ENCODE data around the gene ALKBH6. TPM values are rescaled to one million over a fixed set of nuclear protein-coding genes. Genes with fewer than 3 reads are reported as not detected.
"Not testable (repeated sequence)": the region's sequence is repeated elsewhere in the genome, so short reads cannot be mapped to it uniquely, and the experiment has no call there.

Gene ALKBH6
- total RNA-seq, 1 experiment from 2014 or later, result 28.2 TPM

DNA sequence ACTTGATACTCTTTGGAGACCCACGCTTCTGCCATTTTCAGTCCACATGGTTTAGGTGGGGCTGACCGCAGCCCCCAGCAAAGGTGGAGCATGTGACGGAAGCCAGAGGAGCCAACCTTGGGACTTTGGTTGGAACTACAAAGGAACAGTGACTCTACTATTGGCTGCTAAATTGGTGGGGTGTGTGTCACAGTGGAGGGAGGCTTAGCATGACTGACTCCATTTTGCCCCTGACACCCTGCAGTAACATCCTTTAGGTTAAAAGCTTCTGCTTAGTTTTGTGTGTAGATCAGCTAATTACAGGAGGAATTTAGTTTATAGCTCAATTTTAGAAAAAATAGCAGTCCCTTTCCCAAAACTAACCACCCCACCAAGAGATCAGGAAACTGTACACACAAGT lies 12.4 kb downstream of the ALKBH6 start:
- in situ Hi-C loops (cut with HindIII; ENCODE audit: low sequenced_read_pairs), result no loop called here
- DNase-seq (ENCODE audit: low spot score), result no peak

DNA sequence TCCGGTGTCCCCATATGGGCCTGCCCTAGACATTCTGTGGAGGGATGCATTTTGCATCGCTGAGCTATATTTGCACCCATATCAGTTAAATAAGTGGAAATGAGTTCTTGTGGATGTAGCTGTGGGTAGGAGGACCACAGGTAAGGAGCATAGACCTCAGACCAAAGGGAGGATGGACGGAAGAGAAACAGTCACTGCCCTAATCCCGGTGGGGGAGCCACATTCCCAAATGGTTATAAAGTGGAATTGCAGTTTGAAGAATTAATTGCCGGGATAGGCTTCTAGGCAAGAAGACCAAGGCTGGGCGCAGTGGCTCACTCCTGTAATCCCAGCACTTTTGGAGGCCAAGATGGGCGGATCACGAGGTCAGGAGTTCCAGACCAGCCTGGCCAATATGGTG lies 17.2 kb downstream of the ALKBH6 start:
- in situ Hi-C loops (cut with HindIII; ENCODE audit: low sequenced_read_pairs), result no loop called here
- no peak for DNase-seq (ENCODE audit: low spot score)

DNA sequence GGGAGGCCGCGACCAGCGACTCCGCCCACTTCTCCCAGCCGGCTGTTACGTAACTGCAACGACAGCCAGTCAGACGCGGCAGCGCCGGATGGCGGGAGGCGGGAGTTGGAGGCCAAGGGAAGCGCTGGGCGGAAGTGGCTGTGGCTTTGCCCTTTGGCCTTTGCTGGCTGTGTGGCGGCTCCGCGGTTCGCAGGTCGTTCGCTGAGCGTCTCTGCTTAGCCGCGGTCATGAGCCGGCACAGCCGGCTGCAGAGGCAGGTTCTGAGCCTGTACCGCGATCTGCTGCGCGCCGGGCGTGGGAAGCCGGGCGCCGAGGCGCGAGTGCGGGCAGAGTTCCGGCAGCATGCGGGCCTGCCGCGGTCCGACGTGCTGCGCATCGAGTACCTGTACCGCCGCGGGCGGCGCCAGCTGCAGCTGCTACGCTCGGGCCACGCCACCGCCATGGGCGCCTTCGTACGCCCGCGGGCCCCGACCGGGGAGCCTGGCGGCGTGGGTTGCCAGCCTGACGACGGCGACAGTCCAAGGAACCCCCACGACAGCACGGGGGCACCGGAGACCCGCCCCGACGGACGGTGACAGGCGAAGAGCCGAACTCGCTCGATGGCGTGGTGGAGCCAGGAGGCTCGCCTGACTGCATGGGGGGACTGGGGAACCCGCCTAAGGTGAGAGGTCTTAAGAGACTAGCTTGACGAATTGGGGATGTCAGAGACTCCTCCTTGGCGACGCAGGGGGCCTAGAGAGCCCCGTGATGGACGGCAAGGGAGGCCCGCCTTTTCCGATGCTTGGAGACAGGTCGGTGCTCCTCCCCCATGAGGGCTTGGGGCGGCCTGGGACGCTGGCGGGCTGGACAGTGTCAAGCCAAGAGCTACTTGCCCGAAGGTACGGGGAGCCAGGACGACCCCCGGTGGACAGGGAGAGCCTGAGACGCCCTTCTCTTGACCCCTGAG lies 18.7 kb downstream of the ALKBH6 start, which contains the start of gene SDHAF1:
SDHAF1 (plus strand) TSS at position 141 of the 946 bp plus-strand sequence; CDS start at position 228, 87 bp downstream.
- in situ Hi-C loops (cut with HindIII; ENCODE audit: low sequenced_read_pairs), result no loop called here
- peak; percentile 97 for DNase-seq (ENCODE audit: low spot score)

DNA sequence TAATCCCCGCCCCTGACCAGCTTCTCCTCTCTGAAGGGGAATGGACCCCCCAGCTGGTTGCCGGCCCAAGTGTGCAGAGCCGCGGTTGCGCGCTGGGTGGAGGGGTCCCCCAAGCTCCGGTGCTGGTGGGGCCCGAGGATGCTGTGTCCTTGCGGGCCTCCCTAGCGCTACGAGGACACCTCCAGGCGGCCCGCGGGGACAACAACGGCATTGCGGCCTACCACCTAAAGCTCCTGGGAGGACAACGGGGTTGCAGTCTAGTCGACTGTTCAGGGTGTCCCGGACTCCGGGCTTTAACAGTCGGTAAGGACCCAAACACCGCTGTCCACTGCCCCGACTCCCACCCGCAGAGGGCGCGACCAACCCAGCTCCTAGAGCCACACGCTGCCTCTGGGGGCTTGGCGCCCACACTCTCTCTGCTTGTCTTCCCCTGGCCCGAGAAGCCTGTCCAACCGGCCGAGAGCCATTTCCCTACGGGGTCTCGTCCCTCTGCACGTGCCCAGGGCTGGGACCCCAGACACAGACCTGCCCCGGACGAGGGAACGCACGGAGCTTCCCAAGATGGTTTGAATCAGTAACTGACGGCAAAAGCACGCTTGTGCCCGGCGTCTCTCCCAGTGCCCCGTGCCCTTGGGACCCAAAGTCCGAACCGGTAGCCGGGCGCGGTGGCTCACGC lies 20.0 kb downstream of the ALKBH6 start:
- in situ Hi-C loops (cut with HindIII; ENCODE audit: low sequenced_read_pairs), result no loop called here
- peak; percentile 37 for DNase-seq (ENCODE audit: low spot score)

DNA sequence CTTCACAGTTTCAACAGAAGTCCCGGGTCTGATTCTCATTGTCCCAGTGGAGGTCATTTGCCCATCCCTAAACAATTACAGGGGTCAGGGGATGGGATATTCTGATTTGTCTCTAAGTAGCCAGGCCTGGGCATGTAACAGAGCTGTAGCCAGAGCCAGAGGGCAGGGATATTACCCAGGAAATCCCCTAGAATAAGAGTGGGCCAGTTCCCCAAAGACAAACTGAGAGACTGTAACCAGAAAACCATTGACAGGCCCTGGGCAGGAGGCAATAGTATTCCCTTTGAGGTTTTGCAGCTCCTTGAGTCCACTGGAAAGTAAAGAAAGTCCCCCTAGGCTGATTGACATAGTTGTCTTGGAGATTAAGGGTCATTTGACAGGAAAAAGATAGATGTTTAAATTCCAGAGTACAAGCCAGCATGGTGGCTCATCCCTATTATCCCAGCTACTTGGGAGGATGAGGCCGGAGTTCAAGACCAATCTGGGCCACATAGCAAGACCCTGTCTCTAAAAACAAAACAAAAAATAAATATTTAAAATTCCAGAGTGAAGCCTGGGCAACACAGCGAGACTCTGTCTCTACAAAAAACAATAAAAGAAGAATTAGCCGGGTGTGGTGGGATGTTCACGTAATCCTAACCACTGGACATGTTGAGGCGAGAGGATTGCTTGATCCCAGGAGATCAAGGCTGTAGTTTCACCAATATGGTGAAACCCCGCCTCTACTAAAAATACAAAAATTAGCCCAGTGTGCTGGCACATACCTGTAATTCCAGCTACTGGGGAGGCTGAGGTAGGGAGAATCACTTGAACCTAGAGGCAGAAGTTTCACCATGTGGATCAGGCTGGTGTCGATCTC lies 20.9 kb downstream of the ALKBH6 start:
- no peak for DNase-seq (ENCODE audit: low spot score)
- in situ Hi-C loops (cut with HindIII; ENCODE audit: low sequenced_read_pairs), result no loop called here

DNA sequence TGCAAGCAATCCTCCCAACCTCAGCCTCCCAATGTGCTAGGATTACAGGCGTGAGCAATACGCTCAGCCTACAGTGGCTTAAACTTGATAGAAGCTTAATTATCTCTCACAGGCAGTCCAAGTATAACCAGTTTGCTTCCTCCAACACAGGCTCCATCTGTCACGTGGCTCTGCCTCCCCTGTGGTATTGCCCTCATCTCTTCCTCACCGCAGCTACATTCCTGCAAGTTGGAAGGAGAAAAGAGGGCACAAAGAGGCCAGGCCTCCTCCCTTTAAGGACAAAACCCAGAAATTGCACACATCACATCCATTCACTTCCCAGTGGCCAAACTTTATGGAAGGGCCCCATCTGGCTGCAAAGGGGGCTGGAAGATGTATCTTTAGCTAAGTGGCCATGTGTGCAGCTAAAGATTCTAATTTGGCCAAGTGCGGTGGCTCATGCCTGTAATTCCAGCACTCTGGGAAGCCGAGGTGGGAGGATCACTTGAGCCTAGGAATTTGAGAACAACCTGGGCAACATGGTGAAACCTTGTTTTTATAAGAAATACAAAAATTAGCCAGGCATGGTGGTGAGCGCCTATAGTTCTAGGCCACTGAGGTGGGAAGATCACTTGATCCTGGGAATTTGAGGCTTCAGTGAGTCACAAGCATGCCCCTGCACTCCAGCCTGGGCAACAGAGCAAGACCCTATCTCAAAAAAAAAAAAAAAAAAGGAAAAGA lies 22.1 kb downstream of the ALKBH6 start:
- in situ Hi-C loops (cut with HindIII; ENCODE audit: low sequenced_read_pairs), result no loop called here
- no peak for DNase-seq (ENCODE audit: low spot score)

DNA sequence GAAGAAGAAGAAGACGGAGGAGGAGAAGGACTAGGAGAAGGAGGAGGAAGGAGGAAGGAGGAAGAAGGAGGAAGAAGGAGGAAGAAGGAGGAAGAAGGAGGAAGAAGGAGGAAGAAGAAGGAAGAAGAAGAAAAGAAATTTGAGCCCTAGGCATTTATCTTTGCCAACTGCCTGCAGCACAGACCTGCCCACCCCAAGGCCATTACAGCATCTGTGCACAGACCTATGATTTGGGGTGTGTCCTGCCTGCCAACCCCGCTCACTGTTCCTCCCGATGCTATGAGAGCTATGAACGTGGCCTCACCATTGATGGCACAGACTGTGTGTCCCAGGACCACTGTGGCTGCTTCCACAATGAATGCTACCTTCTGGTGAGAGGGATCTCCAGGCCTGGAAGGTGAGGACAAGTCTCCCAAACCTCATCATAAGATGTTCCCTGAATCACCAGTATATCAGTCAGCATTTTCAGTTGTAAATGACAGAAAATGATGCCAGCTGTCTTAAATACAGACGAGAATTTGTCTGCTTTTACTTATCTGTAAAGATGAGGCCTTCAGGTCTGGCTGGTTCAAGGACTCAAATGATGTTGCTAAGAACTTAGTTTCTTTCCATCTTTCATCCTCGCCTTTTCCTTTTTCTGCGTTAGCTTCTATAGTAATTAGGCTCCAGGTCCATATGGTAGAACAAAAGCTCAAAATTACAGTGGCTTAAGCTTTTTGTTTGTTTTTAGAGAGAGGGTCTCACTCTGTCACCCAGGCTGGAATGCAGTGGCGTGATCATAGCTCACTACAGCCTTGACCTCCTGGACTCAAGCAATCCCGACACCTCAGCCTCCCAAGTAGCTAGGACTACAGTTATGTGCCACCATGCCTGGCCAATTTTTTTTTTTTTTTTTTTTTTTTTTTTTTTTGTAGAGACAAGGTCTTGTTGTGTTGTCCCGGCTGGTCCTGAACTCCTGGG lies 23.0 kb downstream of the ALKBH6 start:
- in situ Hi-C loops (cut with HindIII; ENCODE audit: low sequenced_read_pairs), result no loop called here
- DNase-seq (ENCODE audit: low spot score), result no peak

DNA sequence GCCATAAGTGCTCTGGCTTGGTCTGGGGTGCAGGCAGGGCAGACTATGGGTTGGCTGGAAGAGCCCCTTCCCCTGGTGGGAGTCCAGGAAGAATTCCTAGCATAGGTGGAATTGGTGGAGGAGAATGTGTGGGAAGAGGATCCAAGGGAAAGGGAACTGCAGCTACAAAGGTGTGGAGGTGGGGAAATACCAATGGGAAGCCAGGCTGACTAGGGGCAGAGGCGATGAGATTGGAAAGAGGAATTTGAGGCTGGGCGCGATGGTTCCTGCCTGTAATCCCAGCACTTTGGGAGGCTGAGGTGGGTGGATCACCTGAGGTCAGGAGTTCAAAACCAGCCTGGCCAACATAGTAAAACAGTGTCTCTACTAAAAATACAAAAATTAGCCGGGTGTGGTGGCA lies 23.9 kb downstream of the ALKBH6 start:
- DNase-seq (ENCODE audit: low spot score), result no peak
- in situ Hi-C loops (cut with HindIII; ENCODE audit: low sequenced_read_pairs), result no loop called here

DNA sequence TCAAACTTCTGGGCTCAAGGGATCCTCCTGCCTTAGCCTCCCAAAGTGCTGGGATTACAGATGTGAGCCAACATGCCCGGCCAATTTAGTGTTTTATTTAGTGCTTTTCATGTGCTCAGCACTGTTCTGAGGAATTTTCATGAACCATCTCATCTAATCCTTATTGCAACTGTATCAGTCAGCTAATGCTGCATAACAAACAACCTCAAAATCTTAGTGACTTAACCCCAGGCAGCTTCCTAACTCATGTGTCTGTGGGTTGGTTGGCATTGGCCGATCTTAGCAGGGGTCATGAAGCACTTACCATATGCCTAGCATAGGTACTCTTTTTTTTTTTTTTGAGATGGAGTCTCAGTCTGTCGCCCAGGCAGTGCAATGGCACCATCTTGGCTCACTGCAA lies 25.2 kb downstream of the ALKBH6 start:
- DNase-seq (ENCODE audit: low spot score), result no peak
- in situ Hi-C loops (cut with HindIII; ENCODE audit: low sequenced_read_pairs), result no loop called here

DNA sequence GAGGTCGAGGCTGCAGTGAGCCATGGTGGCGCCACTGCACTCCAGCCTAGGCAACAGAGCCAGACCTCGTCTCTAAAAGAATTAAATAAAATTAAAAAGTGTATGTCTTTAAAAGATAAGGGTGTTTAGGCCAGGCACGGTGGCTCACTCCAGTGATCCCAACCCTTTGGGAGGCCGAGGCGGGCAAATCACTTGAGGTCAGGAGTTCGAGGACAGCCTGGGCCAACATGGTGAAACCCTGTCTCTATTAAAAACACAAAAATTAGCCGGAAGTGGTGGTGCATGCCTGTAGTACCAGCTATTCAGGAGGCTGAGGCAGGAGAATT lies 26.5 kb downstream of the ALKBH6 start:
- in situ Hi-C loops (cut with HindIII; ENCODE audit: low sequenced_read_pairs), result no loop called here
- DNase-seq (ENCODE audit: low spot score), result no peak

DNA sequence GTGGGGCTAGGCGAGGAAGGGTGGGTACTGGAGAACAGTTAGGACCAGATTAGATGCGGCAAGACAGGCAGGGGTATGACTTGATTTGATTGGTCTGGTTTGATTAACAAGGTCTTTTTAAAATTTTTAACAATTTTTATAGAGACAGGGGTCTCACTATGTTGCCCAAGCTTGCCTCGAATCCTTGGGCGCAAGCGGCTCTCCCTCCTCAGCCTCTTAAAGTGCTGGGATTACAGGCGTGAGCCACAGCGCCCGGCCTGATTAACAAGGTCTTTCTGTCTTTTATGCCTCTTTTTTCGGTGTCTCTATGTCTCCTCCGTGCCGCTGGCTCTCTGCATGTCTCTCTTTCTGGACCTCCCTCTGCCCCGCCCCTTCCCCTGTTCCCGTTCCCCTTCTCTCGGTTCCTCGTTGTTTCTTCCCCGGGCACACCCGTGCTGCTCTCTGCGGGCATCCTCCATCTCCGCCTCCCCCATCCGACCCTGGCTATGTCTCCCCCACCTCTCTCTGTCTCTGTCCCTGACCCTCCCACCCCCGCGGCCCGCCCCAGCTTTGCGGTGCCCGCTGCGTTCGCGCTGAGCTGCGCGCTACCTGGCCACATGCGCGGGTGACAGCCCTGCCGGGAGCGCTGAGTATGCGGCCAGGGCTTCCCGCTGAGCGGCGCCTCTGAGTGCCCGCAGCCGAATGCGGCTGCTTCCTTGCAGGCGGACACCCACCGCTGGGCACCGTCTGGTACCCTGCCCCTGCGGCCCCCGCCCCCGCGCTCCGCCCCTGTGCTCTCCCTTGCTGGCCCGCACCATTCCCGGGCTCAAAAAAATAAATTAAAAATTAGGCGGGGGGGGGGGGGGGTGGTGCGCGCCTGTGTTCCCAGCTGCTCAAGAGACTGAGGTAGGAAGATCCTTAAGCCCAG lies 27.1 kb downstream of the ALKBH6 start:
- in situ Hi-C loops (cut with HindIII; ENCODE audit: low sequenced_read_pairs), result no loop called here
- DNase-seq (ENCODE audit: low spot score), result peak; percentile 73

DNA sequence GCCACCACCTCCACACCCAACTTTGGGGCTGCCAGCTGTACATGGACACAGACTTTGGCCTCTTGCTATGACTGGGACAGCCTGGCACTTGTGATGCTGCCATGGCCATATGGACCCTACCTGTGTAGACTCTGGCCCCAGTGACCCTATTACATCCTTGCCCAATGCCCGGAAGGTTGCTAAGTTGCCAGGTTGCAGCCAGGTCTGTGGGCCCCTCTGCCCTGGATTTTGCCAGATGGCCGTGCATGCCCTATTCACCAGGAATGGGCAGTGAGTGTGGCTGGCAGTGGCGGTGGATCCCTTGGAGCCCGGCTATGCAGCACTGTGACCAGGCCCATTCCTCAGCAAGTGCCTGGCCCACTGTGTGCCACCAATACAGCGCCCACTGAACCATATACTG lies 27.9 kb downstream of the ALKBH6 start:
- in situ Hi-C loops (cut with HindIII; ENCODE audit: low sequenced_read_pairs), result no loop called here
- peak; percentile 66 for DNase-seq (ENCODE audit: low spot score)

DNA sequence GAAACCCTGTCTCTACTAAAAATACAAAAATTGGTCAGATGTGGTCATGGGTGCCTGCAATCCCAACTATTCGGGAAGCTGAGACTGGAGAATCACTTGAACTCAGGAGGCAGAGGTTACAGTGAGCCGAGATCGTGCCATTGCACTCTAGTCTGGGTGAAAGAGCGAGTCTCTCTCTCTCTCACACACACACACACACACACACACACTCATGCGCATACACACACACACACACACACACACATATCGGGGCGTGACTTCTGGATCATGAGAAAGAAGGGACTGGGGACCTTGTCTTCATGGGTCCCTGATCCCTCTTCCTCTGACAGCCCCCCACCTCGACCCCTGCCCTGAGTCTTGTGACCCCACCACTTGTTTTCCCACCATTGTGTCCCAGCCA lies 30.8 kb downstream of the ALKBH6 start:
- DNase-seq (ENCODE audit: low spot score), result no peak
- in situ Hi-C loops (cut with HindIII; ENCODE audit: low sequenced_read_pairs), result no loop called here

DNA sequence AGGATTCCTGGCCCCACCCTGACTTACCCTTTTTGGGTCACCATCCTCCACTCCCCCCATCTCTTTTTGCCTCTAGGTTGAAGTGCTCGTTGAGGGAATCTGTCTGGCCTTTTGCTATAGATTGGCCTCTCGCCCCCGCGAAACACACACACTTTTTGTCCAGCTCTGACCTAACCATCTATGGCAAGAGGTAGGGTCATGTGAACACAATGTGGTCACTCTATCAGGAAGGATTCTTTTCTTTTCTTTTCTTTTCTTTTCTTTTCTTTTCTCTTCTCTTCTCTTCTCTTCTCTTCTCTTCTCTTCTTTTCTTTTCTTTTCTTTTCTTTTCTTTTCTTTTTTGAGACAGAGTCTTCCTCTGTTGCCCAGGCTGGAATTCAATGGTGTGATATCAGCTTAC lies 33.0 kb downstream of the ALKBH6 start:
- DNase-seq (ENCODE audit: low spot score); in situ Hi-C loops (cut with HindIII; ENCODE audit: low sequenced_read_pairs): not testable (repeated sequence)

DNA sequence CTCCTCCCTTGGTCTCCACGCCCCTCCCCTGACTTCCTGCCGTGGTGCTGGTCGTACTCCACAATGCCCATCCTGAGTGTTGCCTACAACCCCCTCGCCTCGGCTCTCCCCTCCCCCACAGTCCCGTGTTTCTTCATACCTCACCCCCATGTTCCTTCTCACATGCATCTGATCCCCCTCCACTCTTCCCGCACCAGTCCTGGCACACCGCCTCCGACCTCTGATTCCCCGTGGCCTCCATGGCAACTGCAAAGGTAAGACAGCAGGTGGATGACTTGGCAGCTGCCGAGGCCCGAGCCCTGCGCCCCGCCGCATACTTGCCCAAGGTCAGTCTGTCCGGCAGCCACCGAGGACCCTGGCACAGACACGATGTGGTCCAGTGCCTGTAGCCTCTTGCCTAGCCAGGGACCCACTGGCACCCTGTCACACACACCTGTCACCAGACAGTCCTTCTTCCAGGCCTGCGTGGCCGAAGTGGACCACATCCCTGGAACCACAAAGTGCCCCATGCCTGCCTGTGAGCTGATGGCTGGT lies 35.1 kb downstream of the ALKBH6 start:
- in situ Hi-C loops (cut with HindIII; ENCODE audit: low sequenced_read_pairs), result no loop called here
- DNase-seq (ENCODE audit: low spot score), result peak; percentile 49

DNA sequence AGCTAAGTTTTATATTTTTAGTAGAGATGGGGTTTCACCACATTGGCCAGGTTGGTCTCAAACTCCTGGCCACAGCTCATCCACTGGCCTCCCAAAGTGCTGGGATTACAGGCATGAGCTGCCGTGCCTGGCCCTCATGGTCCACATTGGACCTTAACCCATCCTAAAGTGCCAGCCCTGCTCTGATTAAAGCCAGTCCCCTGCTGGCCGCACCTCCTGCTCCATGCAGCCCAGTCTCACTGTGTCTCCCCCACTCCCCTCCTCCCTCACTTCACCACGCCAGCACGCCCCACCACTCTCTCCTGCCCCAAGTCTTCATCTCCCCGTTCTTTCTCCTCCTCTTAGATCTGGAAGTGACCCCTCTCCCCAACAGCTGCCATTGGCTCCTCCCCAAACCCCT lies 35.7 kb downstream of the ALKBH6 start:
- in situ Hi-C loops (cut with HindIII; ENCODE audit: low sequenced_read_pairs), result no loop called here
- DNase-seq (ENCODE audit: low spot score), result peak; percentile 68

All from G401 (cell line).